DOHH2 (cell line): Measurements from ENCODE around the gene ELOVL6.

Experiments used
- H3F3A ChIP-seq: fragments of 200-600 bp; sonication (generic), shearing (Covaris generic); 2 replicates; pipeline ENCODE4 v1.6.0; 2016; ENCODE audit warnings: antibody characterized with exemption, mild to moderate bottlenecking; ENCODE audit not compliant: control insufficient read depth, insufficient read depth
- H3K27ac ChIP-seq: fragments of 200-600 bp; sonication (generic); 2 replicates; pipeline ENCODE4 v1.5.1; 2014; ENCODE audit warnings: low read depth, mild to moderate bottlenecking, low read length, moderate library complexity
- H3K27me3 ChIP-seq: fragments of 200-600 bp; sonication (generic); 2 replicates; pipeline ENCODE4 v1.6.1; 2014; ENCODE audit warnings: mild to moderate bottlenecking, low read length, mixed read lengths; ENCODE audit not compliant: control insufficient read depth
- H3K36me3 ChIP-seq: fragments of 200-600 bp; sonication (generic); 2 replicates; pipeline ENCODE4 v1.6.1; 2014; ENCODE audit warnings: mild to moderate bottlenecking, low read length, moderate library complexity, mixed read lengths; ENCODE audit not compliant: control insufficient read depth
- H3K4me1 ChIP-seq: fragments of 200-600 bp; sonication (generic); 2 replicates; pipeline ENCODE4 v1.6.1; 2014; ENCODE audit warnings: mild to moderate bottlenecking, low read length, mixed read lengths; ENCODE audit not compliant: control insufficient read depth
- H3K4me2 ChIP-seq: fragments of 200-600 bp; sonication (generic); 2 replicates; pipeline ENCODE4 v1.6.0; 2014; ENCODE audit warnings: mild to moderate bottlenecking, low read length, moderate library complexity
- H3K4me3 ChIP-seq: fragments of 200-600 bp; sonication (generic); 2 replicates; pipeline ENCODE4 v1.5.1; 2014; ENCODE audit warnings: mild to moderate bottlenecking, low read length, mixed read lengths
- H3K79me2 ChIP-seq: fragments of 200-600 bp; sonication (generic); 2 replicates; pipeline ENCODE4 v1.6.1; 2014; ENCODE audit warnings: mild to moderate bottlenecking, low read length, mixed read lengths; ENCODE audit not compliant: control insufficient read depth
- H3K9me2 ChIP-seq: fragments of 200-600 bp; sonication (generic); replicated peaks from 2 replicates; pipeline ENCODE4 v1.6.1; 2014; ENCODE audit warnings: mild to moderate bottlenecking, low read length, mixed read lengths; ENCODE audit not compliant: control insufficient read depth
- H3K9me3 ChIP-seq: fragments of 200-600 bp; sonication (generic); 2 replicates; pipeline ENCODE4 v1.6.1; 2014; ENCODE audit warnings: antibody characterized with exemption, low read length, mixed read lengths; ENCODE audit not compliant: control insufficient read depth, insufficient read depth
- H4K20me1 ChIP-seq: fragments of 200-600 bp; sonication (generic); 2 replicates; pipeline ENCODE4 v1.6.0; 2014; ENCODE audit warnings: low read depth, mild to moderate bottlenecking, antibody characterized with exemption, low read length, moderate library complexity; ENCODE audit not compliant: control insufficient read depth, insufficient read depth
- EZH2phosphoT487 ChIP-seq: fragments of 200-600 bp; sonication (generic); IDR thresholded peaks from 2 replicates; pipeline ENCODE4 v1.6.1; 2017; ENCODE audit warnings: borderline replicate concordance, mild to moderate bottlenecking, antibody characterized with exemption, low read length, moderate library complexity, mixed read lengths
- TF ChIP-seq, protein P1 (sequence below): fragments of 200-600 bp; sonication (generic); IDR thresholded peaks from one replicate; pipeline ENCODE4 v1.5.1; 2014; ENCODE audit warnings: antibody characterized with exemption, mild to moderate bottlenecking, low read depth, low read length; ENCODE audit not compliant: poor library complexity, severe bottlenecking

The ELOVL6 gene

DNA sequence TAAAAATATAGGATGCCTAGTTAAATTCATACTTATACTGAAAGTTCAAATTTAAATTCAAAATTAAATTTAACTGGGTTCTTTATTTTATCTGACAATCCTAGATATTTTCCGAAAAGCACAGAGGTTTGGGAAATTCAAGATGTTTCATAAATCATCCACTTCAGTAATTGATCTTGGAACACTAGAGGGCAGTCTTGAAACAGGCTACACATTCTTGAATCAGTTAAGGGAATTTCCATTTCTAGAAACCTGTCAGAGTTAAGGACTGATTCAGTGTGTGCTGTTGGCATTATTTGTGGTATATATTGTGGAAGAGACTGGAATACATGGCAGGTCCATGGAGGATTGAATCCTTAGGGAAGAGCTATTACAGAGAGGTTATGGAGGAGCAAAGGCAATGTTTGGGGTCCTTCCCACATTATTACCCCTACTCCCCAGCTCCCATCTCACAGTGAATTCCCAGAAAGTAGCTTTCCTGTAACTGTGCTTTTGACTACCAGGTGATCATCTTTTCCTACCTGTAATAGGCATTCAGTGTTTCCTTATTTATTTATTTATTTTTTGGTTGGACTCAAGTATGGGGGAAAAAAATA lies 192.9 kb downstream of the ELOVL6 start:
- Histone ChIP-seq H3K4me2 (no peak overlapping the region), H3K27me3 (peaks cover 16% of the 10 kb centered on the region)

DNA sequence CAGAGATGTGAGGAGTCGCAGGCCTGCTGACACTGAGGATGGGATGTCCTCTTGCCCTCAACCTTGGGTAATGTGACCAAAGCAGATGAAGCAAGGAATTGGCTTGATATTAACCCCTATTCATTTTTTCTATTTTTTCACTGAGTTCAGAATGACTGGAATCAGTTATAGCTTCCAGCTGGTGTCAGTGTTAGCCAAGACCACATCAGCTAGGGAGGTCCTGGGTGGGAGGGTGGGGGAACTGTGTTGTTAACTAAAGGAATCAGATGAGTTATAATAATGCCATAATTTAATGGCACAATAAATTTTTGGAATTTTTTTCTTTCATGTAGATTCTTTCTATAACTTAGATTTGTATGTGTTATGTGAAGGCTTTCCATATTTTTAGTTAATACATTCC lies 193.9 kb downstream of the ELOVL6 start:
- H3K27me3 ChIP-seq, result peaks cover 16% of the 10 kb centered on the region
- no peak overlapping the region for H3K4me3 ChIP-seq
- no peaks in the 10 kb centered on the region for H3K79me2 ChIP-seq
- H4K20me1 ChIP-seq, result no peaks in the 10 kb centered on the region
- H3K9me3 ChIP-seq, result no peaks in the 10 kb centered on the region
- H3K4me1 ChIP-seq, result no peaks in the 10 kb centered on the region
- H3K27ac ChIP-seq, result no peak overlapping the region
- no peak for TF ChIP-seq EZH2phosphoT487
- TF ChIP-seq, protein P1, sequence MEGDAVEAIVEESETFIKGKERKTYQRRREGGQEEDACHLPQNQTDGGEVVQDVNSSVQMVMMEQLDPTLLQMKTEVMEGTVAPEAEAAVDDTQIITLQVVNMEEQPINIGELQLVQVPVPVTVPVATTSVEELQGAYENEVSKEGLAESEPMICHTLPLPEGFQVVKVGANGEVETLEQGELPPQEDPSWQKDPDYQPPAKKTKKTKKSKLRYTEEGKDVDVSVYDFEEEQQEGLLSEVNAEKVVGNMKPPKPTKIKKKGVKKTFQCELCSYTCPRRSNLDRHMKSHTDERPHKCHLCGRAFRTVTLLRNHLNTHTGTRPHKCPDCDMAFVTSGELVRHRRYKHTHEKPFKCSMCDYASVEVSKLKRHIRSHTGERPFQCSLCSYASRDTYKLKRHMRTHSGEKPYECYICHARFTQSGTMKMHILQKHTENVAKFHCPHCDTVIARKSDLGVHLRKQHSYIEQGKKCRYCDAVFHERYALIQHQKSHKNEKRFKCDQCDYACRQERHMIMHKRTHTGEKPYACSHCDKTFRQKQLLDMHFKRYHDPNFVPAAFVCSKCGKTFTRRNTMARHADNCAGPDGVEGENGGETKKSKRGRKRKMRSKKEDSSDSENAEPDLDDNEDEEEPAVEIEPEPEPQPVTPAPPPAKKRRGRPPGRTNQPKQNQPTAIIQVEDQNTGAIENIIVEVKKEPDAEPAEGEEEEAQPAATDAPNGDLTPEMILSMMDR, result no peak
- H3K4me2 ChIP-seq, result no peak overlapping the region
- H3K9me2 ChIP-seq, result no peaks in the 10 kb centered on the region
- no peaks in the 10 kb centered on the region for H3K36me3 ChIP-seq
- no peaks in the 10 kb centered on the region for H3F3A ChIP-seq

More for the DNA sequence above, 192.9 kb downstream of the ELOVL6 start:
- Histone ChIP-seq H3K9me2 (no peaks in the 10 kb centered on the region), H3K36me3 (no peaks in the 10 kb centered on the region), H3K4me1 (no peaks in the 10 kb centered on the region), H3K4me3 (no peak overlapping the region), H3K9me3 (no peaks in the 10 kb centered on the region), H3K79me2 (no peaks in the 10 kb centered on the region), H3F3A (no peaks in the 10 kb centered on the region), H4K20me1 (no peaks in the 10 kb centered on the region), H3K27ac (no peak overlapping the region)
- TF ChIP-seq EZH2phosphoT487, result no peak
- TF ChIP-seq, protein P1, result peak; percentile 74

DNA sequence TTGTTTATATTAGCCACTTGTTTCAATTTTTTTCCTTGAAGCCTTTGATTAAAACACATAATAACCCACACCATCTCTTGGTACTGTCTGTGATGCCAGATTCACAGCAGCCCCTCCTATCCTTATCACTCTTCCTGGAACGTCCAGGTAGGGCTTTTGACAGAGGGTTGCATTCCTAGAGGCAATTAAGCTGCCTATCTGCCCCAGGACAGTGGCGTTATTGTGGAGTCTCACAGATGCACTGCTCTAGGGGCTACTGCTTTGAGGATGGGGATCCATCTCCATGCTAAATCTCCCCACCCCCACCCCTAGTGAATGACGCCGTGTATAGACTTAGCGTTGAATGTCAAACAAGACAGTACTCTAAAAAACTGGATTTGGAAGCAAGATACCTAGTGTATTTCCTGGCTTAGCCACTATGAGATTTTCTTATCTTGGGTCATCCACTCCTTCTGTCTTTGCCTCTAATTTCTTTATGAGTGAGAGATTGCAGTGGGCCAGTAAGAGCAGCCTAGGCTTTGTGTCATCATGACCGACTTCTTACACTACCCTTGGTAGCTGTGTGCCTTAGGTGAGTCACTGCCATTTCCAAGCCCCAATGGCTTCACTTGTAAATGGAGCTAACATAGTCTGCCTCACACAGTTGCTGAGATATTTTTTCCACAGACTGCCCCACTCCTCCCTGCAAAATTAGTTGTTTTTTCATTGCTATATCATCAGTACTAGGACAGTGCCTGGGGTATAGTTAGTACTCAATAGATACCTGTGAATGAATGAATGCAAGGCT lies 194.8 kb downstream of the ELOVL6 start:
- no peaks in the 10 kb centered on the region for H3K9me2 ChIP-seq
- no peaks in the 10 kb centered on the region for H3F3A ChIP-seq
- H4K20me1 ChIP-seq, result no peaks in the 10 kb centered on the region
- no peak overlapping the region for H3K27ac ChIP-seq
- no peaks in the 10 kb centered on the region for H3K36me3 ChIP-seq
- TF ChIP-seq EZH2phosphoT487, result no peak
- TF ChIP-seq, protein P1, result no peak
- peaks cover 20% of the 10 kb centered on the region for H3K27me3 ChIP-seq
- no peak overlapping the region for H3K4me2 ChIP-seq
- H3K4me3 ChIP-seq, result no peak overlapping the region
- no peaks in the 10 kb centered on the region for H3K4me1 ChIP-seq
- H3K9me3 ChIP-seq, result no peaks in the 10 kb centered on the region
- no peaks in the 10 kb centered on the region for H3K79me2 ChIP-seq
